Thyroid gland (tissue), 4 donors: ENCODE data around the gene LRRN1.

ENCODE experiments used
- CTCF ChIP-seq, 6 experiments: fragments of 200-600 bp in 3 of 6; fragments of 450-650 bp in 3 of 6; sonication (generic) in 3 of 6; IDR thresholded peaks; one replicate each; pipeline ENCODE4 v1.5.1; 2016 to 2019; ENCODE audit warnings: antibody characterized with exemption in 6 of 6, mild to moderate bottlenecking in 2 of 6, inconsistent platforms in 1 of 6, moderate library complexity in 1 of 6
- POLR2A ChIP-seq, 2 donors: fragments of 450-650 bp; IDR thresholded peaks; one replicate each; pipeline ENCODE4 v1.6.1; 2017; ENCODE audit warnings: antibody characterized with exemption in 2 of 2, mild to moderate bottlenecking in 2 of 2, moderate library complexity in 1 of 2

DNA sequence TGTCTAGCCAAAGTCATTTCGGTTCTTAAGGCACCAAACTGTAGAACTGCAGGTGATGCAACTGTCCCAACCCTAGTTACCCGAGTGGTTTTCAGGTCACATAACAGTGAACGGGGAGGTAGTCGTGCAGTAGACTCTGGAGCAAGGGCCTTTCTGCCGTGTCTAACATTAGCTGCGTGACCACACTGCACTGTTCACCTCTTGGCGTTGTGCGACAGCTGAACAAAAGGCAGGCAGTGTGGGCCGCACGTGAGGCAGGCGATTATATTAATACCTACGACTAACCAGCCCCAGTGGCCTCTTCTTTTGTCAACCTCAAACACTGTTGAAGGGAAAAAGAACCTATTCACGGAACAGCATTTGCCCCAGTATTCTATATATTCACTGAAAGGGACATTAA, 2.8 kb downstream of the LRRN1 start:
- TF ChIP-seq CTCF (IDR thresholded peaks at IDR 0.05), result no peak
- no peak for TF ChIP-seq POLR2A (IDR thresholded peaks at IDR 0.05)
